CD14-positive monocyte (primary cell): ENCODE data around the gene IP6K2. TPM values are rescaled to one million over a fixed set of nuclear protein-coding genes. Genes with fewer than 3 reads are reported as not detected.

Experiments
- DNase-seq, 3 donors: peaks; one replicate each; pipeline ENCODE4 v3.0.0-alpha.2; 2011 to 2022
- H2AFZ ChIP-seq: 2 replicates; pipeline ENCODE4 v1.6.0; 2012; ENCODE audit warnings: mild to moderate bottlenecking, low read depth, low read length, inconsistent platforms; ENCODE audit not compliant: insufficient read depth, poor library complexity, severe bottlenecking
- H3K27ac ChIP-seq, 2 donors: 1 replicate in 1 of 2; 2 replicates in 1 of 2; pipeline ENCODE4 v1.5.1; 2012 to 2013; ENCODE audit warnings: low read length in 2 of 2, control low read depth in 1 of 2, inconsistent platforms in 1 of 2, low read depth in 1 of 2, mild to moderate bottlenecking in 1 of 2
- H3K27me3 ChIP-seq, 2 donors: one replicate each; pipeline versions ENCODE4 v1.6.0 to v1.6.1; 2011 to 2013; ENCODE audit warnings: low read length in 2 of 2; ENCODE audit not compliant: control insufficient read depth in 2 of 2, insufficient read depth in 2 of 2
- H3K36me3 ChIP-seq, 2 donors: replicated peaks in 1 of 2; 1 replicate in 1 of 2; 2 replicates in 1 of 2; pipeline versions ENCODE4 v1.5.1 to v1.6.1; 2012 to 2013; ENCODE audit warnings: low read length in 2 of 2, control low read depth in 1 of 2, inconsistent platforms in 1 of 2, mild to moderate bottlenecking in 1 of 2; ENCODE audit not compliant: insufficient read depth in 2 of 2, control insufficient read depth in 1 of 2
- H3K4me1 ChIP-seq, 2 donors: 1 replicate in 1 of 2; 2 replicates in 1 of 2; pipeline versions ENCODE4 v1.5.1 to v1.6.1; 2012 to 2013; ENCODE audit warnings: low read length in 2 of 2, control low read depth in 1 of 2, inconsistent platforms in 1 of 2, mild to moderate bottlenecking in 1 of 2, moderate library complexity in 1 of 2; ENCODE audit not compliant: insufficient read depth in 2 of 2, control insufficient read depth in 1 of 2
- H3K4me2 ChIP-seq: replicated peaks from 2 replicates; pipeline ENCODE3; 2012; ENCODE audit warnings: low read length, moderate library complexity, mild to moderate bottlenecking; ENCODE audit not compliant: poor library complexity, severe bottlenecking; ENCODE audit errors: extremely low read depth
- H3K4me3 ChIP-seq, 3 experiments: fragments of 200-600 bp in 1 of 3; sonication (generic) in 1 of 3; replicated peaks in 1 of 3; 1 replicate in 2 of 3; 2 replicates in 1 of 3; pipeline ENCODE4 v1.5.1; 2011 to 2013; ENCODE audit warnings: low read length in 3 of 3, mild to moderate bottlenecking in 3 of 3, control low read depth in 2 of 3, low read depth in 2 of 3, inconsistent platforms in 1 of 3, moderate library complexity in 1 of 3
- H3K79me2 ChIP-seq: 2 replicates; pipeline ENCODE4 v1.6.0; 2012; ENCODE audit warnings: mild to moderate bottlenecking, control low read depth, inconsistent platforms, low read length, moderate library complexity; ENCODE audit not compliant: insufficient read depth
- H3K9ac ChIP-seq: 2 replicates; pipeline ENCODE4 v1.6.0; 2017; ENCODE audit warnings: low read length, mild to moderate bottlenecking; ENCODE audit not compliant: insufficient read depth, poor library complexity, severe bottlenecking
- H3K9me3 ChIP-seq, 2 donors: replicated peaks in 1 of 2; 1 replicate in 1 of 2; 2 replicates in 1 of 2; pipeline versions ENCODE4 v1.5.1 to v1.6.1; 2012 to 2013; ENCODE audit warnings: low read length in 2 of 2, control low read depth in 1 of 2; ENCODE audit not compliant: control insufficient read depth in 1 of 2, insufficient read depth in 1 of 2
- H4K20me1 ChIP-seq: 2 replicates; pipeline ENCODE4 v1.6.0; 2012; ENCODE audit warnings: mild to moderate bottlenecking, low read length, control low read depth, moderate library complexity; ENCODE audit not compliant: insufficient read depth
- H3K27ac Mint-ChIP-seq, 7 donors: one replicate each; pipeline ENCODE4 v1.8.0; 2020; ENCODE audit warnings: mild to moderate bottlenecking in 7 of 7, mixed read lengths in 7 of 7, moderate library complexity in 6 of 7, inconsistent platforms in 2 of 7
- H3K27me3 Mint-ChIP-seq, 3 donors: one replicate each; pipeline ENCODE4 v1.8.0; 2021 to 2022; ENCODE audit warnings: low read depth in 3 of 3, mild to moderate bottlenecking in 3 of 3, mixed read lengths in 3 of 3, moderate library complexity in 3 of 3, inconsistent platforms in 1 of 3
- H3K36me3 Mint-ChIP-seq, 2 donors: one replicate each; pipeline ENCODE4 v1.8.0; 2020; ENCODE audit warnings: mixed read lengths in 2 of 2, inconsistent platforms in 1 of 2, mild to moderate bottlenecking in 1 of 2
- H3K4me1 Mint-ChIP-seq: one replicate; pipeline ENCODE4 v1.8.0; 2020; ENCODE audit warnings: mild to moderate bottlenecking, mixed read lengths
- H3K4me3 Mint-ChIP-seq, 2 donors: one replicate each; pipeline ENCODE4 v1.8.0; 2020; ENCODE audit warnings: mild to moderate bottlenecking in 2 of 2, mixed read lengths in 2 of 2, moderate library complexity in 1 of 2
- H3K9me3 Mint-ChIP-seq, 7 donors: one replicate each; pipeline ENCODE4 v1.8.0; 2020 to 2022; ENCODE audit warnings: mixed read lengths in 7 of 7, mild to moderate bottlenecking in 6 of 7, moderate library complexity in 6 of 7, inconsistent platforms in 2 of 7
- WGBS: methylation state at CpG from one replicate; pipeline ENCODE4 v1.1.5; 2013; ENCODE audit warnings: missing lambda C conversion rate; ENCODE audit not compliant: insufficient coverage; 5-methylcytosine and 5-hydroxymethylcytosine counted together
- intact Hi-C, 2 donors: fragments of 100-400 bp; cut with micrococcal nuclease; formaldehyde crosslinking; loops; one replicate each; pipeline versions ENCODE4 v1.15.0 to v1.15.1; 2023
- polyA minus RNA-seq: library from RNA; depleted of rRNA, polyadenylated mRNA; stranded (reverse); fragments of >200 nt; gene quantifications from 2 replicates; pipeline ENCODE4 v1.2.3, GENCODE V29; 2012
- polyA plus RNA-seq, 3 donors: library from polyadenylated mRNA; depleted of rRNA in 1 of 3; unstranded in 2 of 3; stranded (reverse) in 1 of 3; fragments of 300-500 nt in 2 of 3; fragments of >200 nt in 1 of 3; fragmentation: Illumina TruSeq in 2 of 3; gene quantifications; 1 replicate in 2 of 3; 2 replicates in 1 of 3; pipeline ENCODE4 v1.2.3, GENCODE V29; 2012 to 2021
- total RNA-seq, 12 experiments: library from RNA in 1 of 12; stranded (reverse) in 1 of 12; fragments of 120-200 nt in 1 of 12; gene quantifications; one replicate each; pipeline ENCODE4 v1.2.4 and lab custom pipeline; 2013 to 2026; ENCODE audit warnings: mixed read lengths in 6 of 12, inconsistent platforms in 1 of 12
- TF ChIP-seq, protein P1 (sequence below): fragments of 200-600 bp; IDR thresholded peaks from one replicate; pipeline ENCODE4 v1.8.0; 2022; ENCODE audit warnings: antibody characterized with exemption, mild to moderate bottlenecking

The IP6K2 gene, protein sequence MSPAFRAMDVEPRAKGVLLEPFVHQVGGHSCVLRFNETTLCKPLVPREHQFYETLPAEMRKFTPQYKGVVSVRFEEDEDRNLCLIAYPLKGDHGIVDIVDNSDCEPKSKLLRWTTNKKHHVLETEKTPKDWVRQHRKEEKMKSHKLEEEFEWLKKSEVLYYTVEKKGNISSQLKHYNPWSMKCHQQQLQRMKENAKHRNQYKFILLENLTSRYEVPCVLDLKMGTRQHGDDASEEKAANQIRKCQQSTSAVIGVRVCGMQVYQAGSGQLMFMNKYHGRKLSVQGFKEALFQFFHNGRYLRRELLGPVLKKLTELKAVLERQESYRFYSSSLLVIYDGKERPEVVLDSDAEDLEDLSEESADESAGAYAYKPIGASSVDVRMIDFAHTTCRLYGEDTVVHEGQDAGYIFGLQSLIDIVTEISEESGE
- 57.3 TPM for total RNA-seq (2013)
- polyA plus RNA-seq (10 to 100 TPM; 16.5 to 53.8 (median 18.7) TPM), polyA minus RNA-seq (34.1 and 50.4 TPM in 2 replicates), total RNA-seq (lab: John Stamatoyannopoulos, UW) (36.7 to 67.2 (median 50.4) reads per million in 11 experiments)

DNA sequence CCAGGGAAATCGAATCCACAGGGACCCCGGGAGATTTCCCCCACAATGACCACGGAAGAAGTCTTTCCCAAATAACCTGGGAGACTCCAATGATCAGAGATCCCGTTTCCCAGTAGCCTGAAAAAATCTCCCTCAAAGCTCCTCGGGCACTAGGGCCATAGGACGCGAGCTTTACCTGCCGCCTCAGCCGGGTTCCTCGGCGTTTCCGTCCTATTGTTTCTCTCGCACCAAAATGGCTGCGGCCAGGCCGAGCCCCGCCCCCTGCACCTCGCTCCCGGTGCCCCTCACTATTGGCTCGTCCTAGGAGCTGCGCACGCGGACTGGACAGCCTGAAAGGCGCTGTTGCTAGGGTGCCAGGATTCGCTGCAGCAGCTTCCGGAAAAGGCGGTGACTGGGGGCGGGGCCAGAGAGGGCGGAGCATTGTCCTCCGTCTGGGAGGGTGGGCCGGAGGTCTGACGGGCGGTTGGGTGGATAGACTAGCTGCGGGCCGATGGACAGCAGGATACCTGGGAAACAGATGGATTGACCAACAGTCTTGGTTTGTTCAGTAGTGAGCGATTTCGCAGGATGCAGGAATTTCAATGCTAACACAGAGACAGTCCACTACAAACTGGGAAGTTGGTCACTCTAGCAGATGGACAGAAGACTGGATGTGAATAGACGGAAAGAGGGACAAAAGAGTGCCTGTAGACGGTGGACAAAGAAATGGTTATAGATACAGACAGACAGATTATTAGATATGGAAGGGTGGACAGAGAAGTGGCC lies at the start of gene IP6K2:
Gene IP6K2 (minus strand): TSS at position 240 of the 765 bp plus-strand sequence. CDS start 21,930 bp downstream, outside the sequence.
- Histone ChIP-seq H3K36me3 (peaks cover 6 to 26% of the 10 kb centered on the region in 2 donors), H3K4me3 (peak within 1 kb of the TSS; percentile 87 to 99 (median 91)), H2AFZ (peak within 1 kb of the TSS; percentile 90), H3K79me2 (peaks cover 49% of the 10 kb centered on the region), H3K9ac (peak within 1 kb of the TSS; percentile 95), H3K27ac (peak within 1 kb of the TSS; percentile 67 to 92), H4K20me1 (peaks cover 18% of the 10 kb centered on the region), H3K9me3 (no peaks in the 10 kb centered on the region), H3K4me2 (peak within 1 kb of the TSS; percentile 78), H3K27me3 (no peaks in the 10 kb centered on the region), H3K4me1 (peaks cover 10 to 29% of the 10 kb centered on the region in 2 donors)
- H3K36me3 Mint-ChIP-seq = peaks cover 11 to 22% of the 10 kb centered on the region in 2 donors
- intact Hi-C loops = loop anchor here in 1 of 2 donors (10.0 kb wide), 1 partner anchor 208 kb away; no protein-coding TSS in a partner anchor
- peak; percentile 95 to 99 (median 96) for DNase-seq
- H3K4me3 Mint-ChIP-seq = peak within 1 kb of the TSS; percentile 99
- TF ChIP-seq, protein P1, sequence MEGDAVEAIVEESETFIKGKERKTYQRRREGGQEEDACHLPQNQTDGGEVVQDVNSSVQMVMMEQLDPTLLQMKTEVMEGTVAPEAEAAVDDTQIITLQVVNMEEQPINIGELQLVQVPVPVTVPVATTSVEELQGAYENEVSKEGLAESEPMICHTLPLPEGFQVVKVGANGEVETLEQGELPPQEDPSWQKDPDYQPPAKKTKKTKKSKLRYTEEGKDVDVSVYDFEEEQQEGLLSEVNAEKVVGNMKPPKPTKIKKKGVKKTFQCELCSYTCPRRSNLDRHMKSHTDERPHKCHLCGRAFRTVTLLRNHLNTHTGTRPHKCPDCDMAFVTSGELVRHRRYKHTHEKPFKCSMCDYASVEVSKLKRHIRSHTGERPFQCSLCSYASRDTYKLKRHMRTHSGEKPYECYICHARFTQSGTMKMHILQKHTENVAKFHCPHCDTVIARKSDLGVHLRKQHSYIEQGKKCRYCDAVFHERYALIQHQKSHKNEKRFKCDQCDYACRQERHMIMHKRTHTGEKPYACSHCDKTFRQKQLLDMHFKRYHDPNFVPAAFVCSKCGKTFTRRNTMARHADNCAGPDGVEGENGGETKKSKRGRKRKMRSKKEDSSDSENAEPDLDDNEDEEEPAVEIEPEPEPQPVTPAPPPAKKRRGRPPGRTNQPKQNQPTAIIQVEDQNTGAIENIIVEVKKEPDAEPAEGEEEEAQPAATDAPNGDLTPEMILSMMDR = no peak
- WGBS = under 1% methylated on average over 34 of the region's 38 CpGs
- no peaks in the 10 kb centered on the region for H3K9me3 Mint-ChIP-seq
- H3K4me1 Mint-ChIP-seq = peaks cover 25% of the 10 kb centered on the region
- peaks cover 5 to 9% (median 6%) of the 10 kb centered on the region in 3 donors for H3K27me3 Mint-ChIP-seq
- H3K27ac Mint-ChIP-seq = peak within 1 kb of the TSS; percentile 95 to 99 (median 97)

GRCh38 chr3:48765376-48765775 lies 48.4 kb upstream of the IP6K2 start:
- Histone ChIP-seq H3K9me3 (no peaks in the 10 kb centered on the region), H3K36me3 (peaks cover 10 to 26% of the 10 kb centered on the region in 2 donors), H4K20me1 (no peaks in the 10 kb centered on the region), H3K27me3 (no peaks in the 10 kb centered on the region), H3K79me2 (no peaks in the 10 kb centered on the region), H3K4me1 (peaks cover 26 to 32% of the 10 kb centered on the region in 2 donors), H3K9ac (no peak overlapping the region), H2AFZ (no peak overlapping the region), H3K27ac (no peak overlapping the region), H3K4me2 (no peak overlapping the region), H3K4me3 (no peak overlapping the region)
- peak in 2 of 3 donors; percentile 25 to 30 for DNase-seq
- intact Hi-C loops = no loop called here
- peaks cover 24 to 43% of the 10 kb centered on the region in 2 donors for H3K36me3 Mint-ChIP-seq
- H3K4me1 Mint-ChIP-seq = peaks cover 27% of the 10 kb centered on the region
- TF ChIP-seq, protein P1 = peak; percentile 26
- no peak overlapping the region for H3K4me3 Mint-ChIP-seq
- peak overlapping the region in 2 of 7 donors; percentile 34 to 48 for H3K27ac Mint-ChIP-seq
- H3K9me3 Mint-ChIP-seq = no peaks in the 10 kb centered on the region
- no CpG with 5 or more reads among the region's 1 CpG for WGBS
- H3K27me3 Mint-ChIP-seq = no peaks in the 10 kb centered on the region
